OCI-LY7 (cell line): ENCODE measurements around the gene LRGUK.

ENCODE experiments used
- CTCF ChIP-seq: fragments of 200-600 bp; sonication (generic); conservative IDR thresholded peaks from 2 replicates; pipeline ENCODE4 v1.5.1; 2014; ENCODE audit warnings: mild to moderate bottlenecking, antibody characterized with exemption, low read length, moderate library complexity, mixed read lengths
- EZH2phosphoT487 ChIP-seq: fragments of 200-600 bp; sonication (generic); IDR thresholded peaks from 2 replicates; pipeline ENCODE4 v1.6.1; 2018; ENCODE audit warnings: low read depth, borderline replicate concordance, mild to moderate bottlenecking, mixed run types, antibody characterized with exemption, low read length, moderate library complexity, mixed read lengths

GRCh38 chr7:134246761-134247160, 119.6 kb downstream of the LRGUK start:
- TF ChIP-seq CTCF (no peak), EZH2phosphoT487 (no peak)
